ENCODE measurements around the gene FMN1.

FMN1 gene

GRCh38 chr15:33046329-33046728 lies 148.2 kb downstream of the FMN1 start:
- DNase-seq = no peak

DNA sequence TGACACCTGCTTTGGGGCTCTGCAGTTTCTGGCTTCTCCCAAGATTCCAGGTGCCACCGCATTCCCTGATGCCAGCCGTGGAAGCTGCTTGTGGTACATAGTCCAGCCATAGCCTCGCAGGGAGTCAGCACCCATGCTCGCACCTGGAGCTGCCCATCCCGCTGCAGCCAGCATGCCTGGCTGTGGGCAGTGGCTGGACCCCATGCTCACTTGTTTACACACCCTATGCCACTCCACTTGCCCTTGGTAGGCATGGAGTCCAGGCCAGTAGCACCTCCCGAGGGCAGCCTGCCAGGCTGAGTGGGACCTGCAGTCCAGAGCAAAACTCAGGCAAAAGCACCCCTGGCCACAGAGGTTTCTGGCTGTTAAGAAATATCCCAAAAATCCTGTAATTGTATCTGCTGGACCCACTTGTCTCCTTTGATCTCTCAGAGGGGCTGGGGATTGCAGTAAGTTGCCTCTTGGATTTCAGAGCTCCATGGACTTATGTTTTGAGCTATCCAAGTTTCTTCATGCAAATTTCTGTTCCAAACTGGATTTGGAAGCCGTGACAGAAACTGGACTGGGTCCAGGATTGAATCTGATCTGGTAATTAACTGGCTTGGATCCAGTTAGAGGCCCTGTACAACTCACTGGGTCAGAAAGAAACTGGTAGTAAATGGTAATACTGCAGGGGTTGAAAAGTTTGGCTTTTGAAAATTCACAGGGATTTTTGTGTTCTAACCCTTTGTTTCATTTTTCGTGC lies 149.3 kb downstream of the FMN1 start:
- DNase-seq = no peak

DNA sequence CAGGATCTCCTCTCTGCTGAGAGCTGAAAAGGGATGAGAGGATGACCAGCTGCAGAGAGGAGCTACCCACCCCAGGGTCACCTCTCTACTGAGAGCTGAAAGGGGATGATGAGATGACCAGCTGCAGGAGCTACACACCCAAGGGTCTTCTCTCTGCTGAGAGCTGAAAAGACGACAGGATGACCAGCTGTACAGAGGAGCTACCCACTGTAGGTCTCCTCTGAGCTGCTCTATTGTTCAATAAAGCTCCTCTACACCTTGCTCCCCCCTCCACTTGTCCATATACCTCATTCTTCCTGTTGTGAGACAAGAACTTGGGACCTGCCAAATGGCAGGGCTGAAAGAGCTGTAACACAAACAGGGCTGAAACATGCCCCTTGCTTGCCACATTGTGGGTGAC lies 149.9 kb downstream of the FMN1 start:
- DNase-seq = no peak

GRCh38 chr15:33043636-33044035 lies 150.9 kb downstream of the FMN1 start:
- DNase-seq = no peak

GRCh38 chr15:33040496-33040895 lies 154.0 kb downstream of the FMN1 start:
- DNase-seq = no peak

- no peak for DNase-seq
These were observed 159.9 kb downstream of the FMN1 start for GRCh38 chr15:33034588-33034987.

DNA sequence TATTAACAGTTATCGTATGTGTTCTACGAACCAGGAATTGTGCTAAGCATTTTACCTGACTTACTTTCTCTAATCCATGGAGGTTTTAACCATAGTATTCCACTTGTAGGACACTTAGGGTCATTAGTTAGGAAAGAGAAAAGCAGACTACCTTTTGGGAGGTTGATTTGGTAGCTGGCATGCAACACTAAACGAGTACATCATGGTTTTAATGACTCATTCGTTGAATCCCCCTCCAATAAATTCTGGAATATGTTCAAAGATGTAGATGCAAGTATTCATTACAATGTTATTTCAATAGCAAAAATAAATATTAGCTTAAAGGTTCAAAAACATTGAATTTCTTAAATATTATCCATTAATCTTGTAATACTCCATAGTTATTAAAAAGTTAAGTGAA lies 162.5 kb downstream of the FMN1 start:
- no peak for DNase-seq

DNA sequence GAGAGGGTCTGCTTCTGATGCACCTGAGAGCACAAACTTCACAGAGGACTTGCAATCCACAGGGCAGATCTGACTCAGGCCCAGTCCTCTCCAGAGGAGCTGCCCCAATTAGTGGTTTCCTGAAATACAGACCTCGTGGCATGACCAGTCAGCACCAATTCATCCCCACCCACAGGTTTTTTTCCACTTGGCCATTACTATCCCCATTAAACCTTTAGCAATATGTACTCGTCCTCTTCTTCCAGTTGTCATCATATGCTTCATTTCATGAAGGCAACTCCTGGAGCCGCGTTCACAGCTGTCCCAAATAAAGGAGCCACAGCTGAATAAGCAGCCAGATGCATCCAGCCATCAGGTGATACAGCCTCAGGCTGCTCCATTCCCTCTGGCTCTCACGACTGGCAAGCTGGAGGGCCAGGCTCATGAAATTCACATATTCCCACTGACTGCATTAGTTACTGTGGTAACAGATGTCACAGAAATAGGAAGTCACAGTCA lies 163.1 kb downstream of the FMN1 start:
- DNase-seq = no peak

- DNase-seq = no peak
These were observed 164.2 kb downstream of the FMN1 start for GRCh38 chr15:33030315-33030714.

DNA sequence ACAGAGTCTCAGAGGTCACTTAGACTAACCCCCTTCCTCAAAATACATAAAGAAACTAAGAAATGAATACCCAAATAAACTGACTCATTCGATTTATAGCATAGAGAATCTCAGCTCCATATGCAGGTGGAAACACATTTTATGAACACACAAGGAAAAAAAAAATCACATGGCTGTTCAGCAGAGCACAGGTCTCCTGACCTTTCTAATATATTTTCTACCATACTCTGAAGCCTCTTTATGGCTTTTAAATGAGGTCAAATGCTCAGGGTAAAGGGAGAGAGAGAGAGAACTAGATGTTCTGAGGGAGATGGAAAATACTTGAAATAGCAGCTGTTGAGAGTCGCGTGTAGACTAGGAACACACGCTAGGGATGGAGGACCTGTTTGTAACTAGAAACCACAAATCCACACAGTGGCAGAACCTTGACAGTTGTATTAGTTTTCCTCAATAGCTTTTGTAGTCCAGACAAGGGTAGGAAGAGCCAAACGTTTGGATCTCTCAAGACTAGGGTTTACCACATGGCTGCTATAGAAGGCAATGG lies 165.3 kb downstream of the FMN1 start:
- no peak for DNase-seq

DNA sequence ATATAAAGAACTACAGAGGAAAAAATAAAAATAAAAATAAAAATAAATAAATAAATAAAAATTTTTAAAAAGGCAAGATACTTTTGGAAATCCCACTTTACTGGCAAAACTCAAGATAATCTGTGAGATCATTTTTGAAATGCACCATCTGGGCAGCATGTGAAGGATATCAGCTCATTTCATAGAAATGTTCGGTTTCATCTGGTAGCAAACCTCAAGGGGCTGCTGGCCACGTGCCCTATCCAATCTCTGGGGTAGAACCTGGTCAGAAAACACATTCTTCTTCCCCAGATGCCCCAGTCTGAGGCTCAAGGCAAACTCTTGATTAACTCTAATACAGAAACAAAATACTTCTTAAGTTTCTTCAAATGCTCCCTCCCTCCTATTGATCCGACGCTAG lies 166.0 kb downstream of the FMN1 start:
- DNase-seq = no peak

DNA sequence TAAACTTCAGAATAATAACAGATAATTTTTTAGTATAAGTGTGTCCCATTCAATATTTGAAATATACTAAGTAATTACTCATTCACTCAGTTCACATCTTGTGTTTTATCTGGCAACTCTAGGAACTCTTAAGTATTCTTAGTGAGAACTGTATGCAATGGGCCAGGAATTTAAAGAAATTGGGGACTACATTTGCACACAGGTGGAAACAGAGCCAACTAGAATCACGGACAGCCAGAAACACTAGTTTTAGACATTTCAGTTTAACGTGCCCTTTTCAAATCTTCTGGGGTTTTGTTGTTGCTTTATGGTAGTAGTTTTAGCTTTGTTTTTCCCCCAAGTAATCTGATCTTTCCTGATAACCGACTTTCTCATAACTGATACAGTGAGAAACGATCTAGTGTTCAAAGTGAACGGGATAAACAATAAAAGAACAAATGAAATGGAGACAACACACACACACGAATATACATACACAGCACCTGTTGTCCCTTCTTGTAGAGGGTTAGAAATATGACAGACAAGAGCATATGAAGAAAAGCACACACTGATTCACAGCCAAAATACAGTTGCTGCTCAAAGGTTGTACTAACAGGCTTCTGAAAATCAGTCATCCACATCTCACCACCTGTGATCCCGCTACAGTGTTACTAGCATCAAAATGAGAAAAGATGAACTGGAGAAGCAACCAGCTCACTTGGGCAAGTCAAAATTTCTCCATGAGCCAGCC lies 167.0 kb downstream of the FMN1 start:
- DNase-seq = no peak

DNA sequence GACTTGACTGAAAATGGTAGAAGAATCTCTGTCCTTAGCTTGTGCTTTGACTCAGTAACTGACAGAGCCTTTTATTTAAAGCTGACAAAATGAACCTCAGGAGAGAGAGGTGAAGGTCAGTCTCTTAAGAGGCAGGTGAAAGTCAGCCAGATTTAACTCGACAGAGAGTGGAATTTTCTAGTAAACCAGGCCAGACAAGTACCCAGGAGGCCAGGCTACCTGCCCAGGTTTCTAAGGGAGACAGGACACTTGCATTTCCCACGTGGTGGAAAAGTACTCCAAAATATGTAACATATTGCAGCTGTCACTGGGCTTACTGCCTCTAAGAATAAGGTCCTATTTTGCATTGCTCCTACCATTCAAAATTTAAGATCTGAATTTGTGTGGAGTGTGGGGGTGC lies 167.9 kb downstream of the FMN1 start:
- DNase-seq = no peak

GRCh38 chr15:33022629-33023028 lies 171.9 kb downstream of the FMN1 start:
- no peak for DNase-seq

- peak; percentile 56 for DNase-seq
These were observed 172.6 kb downstream of the FMN1 start for GRCh38 chr15:33021806-33022389.

GRCh38 chr15:33019354-33019981 lies 175.0 kb downstream of the FMN1 start:
- no peak for DNase-seq

DNA sequence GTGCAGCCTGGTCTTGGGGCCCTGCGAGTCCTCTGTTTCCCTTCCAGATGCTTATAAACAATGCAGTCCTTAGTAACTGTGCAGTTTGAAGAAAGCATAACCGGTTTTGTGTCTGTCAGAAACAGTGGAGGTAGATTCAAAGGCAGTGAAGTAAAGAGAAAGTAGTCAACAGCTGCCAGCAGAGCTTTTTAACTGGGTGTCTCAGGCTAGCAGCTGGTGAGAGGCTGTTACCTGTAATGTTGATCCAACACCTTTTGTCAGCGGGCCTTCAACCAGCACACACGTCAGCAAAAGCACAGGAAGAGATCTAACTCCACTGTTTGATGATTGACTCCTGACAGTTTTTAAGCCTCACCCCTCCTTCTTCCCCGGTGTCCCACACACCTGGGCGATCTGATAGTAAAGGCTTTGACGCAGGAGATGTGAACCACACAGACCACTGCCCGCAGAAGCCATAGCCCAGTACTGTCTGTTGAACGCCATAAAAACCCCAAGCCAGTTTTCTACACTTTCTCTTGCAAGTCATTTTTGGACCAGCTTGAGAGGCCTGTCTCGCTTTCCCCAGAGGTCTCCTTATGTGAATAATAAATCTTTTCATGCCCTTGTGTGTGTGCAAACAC lies 178.0 kb downstream of the FMN1 start:
- no peak for DNase-seq

DNA sequence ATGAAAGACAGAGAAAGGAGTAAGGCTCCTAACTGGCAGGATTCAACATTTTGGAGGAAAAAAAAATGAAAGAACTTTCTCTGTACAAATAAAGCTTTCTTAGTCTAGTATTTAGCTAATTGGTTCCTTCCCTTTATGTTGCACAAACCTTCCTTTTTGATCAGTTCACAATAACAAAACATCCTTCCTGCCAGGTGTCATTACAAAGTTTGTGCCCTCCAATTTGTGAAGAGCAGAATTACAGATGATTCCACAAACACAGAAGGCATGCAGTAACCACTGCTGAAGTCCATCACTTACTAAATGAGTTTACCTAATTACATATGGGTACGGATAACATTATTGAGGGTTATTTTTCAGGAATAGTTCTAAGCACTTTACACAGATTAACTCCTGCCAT lies 179.9 kb downstream of the FMN1 start:
- no peak for DNase-seq

DNA sequence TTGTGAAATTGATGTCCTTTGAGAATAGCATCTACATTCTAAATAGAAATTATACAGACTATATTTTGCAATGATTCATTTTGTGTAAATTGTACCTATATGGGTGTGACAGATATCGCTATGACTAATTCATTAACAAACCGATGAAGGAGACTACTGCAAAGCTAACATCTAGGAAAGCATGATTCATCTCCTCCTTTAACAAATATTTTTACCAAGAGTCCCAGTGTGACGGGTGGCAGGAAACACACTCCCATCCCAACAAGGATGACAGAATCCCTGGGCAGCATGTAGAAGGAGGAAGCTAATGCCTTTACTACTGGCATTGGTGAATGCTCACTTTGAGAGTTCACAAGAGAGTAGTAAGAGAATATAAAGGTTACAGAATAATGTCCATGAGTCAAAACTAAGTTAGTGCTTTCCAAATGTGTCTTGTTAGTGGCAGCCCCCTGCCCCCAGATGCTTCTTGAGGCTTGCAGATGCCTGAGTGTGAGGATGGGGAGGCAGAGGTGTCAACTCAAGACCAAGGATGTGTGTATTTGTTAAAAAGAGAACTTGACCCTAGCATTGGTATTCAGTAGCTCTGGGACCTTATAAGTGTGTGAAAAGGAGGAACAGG lies 180.6 kb downstream of the FMN1 start:
- DNase-seq = peak; percentile 51

GRCh38 chr15:33011976-33012375 lies 182.5 kb downstream of the FMN1 start:
- no peak for DNase-seq

DNA sequence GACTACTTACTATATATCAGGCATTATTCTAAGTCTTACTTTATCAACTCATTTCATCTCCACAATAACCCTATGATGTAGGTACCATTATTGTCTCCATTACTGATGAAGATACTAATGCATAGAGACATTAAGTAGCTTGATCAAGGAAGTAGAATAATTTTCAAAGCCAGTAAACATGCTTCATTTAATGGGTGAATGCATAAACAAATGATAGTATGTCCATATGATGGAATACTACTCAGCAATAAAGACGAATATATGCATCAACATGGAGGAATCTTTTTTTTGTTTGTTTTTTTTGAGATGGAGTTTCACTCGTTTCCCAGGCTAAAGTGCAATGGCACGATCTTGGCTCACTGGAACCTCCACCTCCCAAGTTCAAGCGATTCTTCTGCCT lies 184.9 kb downstream of the FMN1 start:
- no peak for DNase-seq

DNA sequence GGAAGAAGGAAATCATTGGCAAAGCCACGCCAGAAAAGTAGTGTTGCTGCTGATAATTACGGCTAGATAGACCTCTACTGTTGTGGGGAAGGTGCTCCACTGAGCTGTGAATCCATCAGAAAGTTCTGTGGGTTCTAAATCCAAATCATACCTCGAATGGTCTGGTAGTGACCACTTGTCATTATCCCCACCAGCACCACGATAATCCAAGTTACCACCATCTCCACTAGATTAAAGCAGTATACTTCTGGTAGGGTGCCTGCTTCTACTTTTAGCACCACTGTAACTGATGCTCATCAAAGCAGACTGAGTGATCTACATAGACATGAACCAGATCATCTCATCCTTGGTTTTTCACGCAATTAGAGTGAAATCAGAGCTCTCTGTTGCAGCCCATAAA lies 185.5 kb downstream of the FMN1 start:
- DNase-seq = no peak

Measured in amniotic stem cell (primary cell).